ENCODE results near the gene TPST2. TPM values are rescaled to one million over a fixed set of nuclear protein-coding genes. Genes with fewer than 3 reads are reported as not detected.

The TPST2 gene
- polyA plus RNA-seq, 2 of the 4 experiments (the other 2 are of a cell fraction) = 10.3 to 10.5 TPM

GRCh38 chr22:26512149-26512793, 77.7 kb downstream of the TPST2 start, which contains the start of gene TFIP11:
Gene TFIP11 (minus strand): TSS chr22:26512473. CDS start chr22:26510272, 2,201 bp downstream.
- FAIRE-seq = no peak
- POLR2A ChIA-PET = interaction anchor here (0.8 to 1.3 kb wide), 3 partner anchors 9 to 28 kb away, joined by 3 to 8 read pairs (median 3); partner anchors contain the start of genes HPS4 and SRRD
- no peaks in the 10 kb centered on the region for H3K9me3 ChIP-seq
- CTCF ChIA-PET = interaction anchor here (1.1 kb wide), 1 partner anchor 10 kb away, joined by 4 read pairs; no protein-coding TSS in a partner anchor
- peak within 1 kb of the TSS; percentile 96 for H3K4me2 ChIP-seq
- peak; percentile 88 to 89 for DNase-seq (ENCODE audit: low read depth in 1 of 2, low spot score in 1 of 2)
- peak within 1 kb of the TSS; percentile 89 to 94 for H3K27ac ChIP-seq
- peaks cover 14% of the 10 kb centered on the region; the same call in 2 of the 3 replicates for H3K4me1 ChIP-seq
- peak; percentile 100 for ATAC-seq
- WGBS (ENCODE audit: missing lambda C conversion rate) = 3% methylated on average over 9 of the region's 40 CpGs
- peak within 1 kb of the TSS; percentile 88 for H3K4me3 ChIP-seq
- TF ChIP-seq SMC3 (IDR thresholded peaks at IDR 0.05) = no peak
- no peak for TF ChIP-seq FOXS1 (CRISPR knock-in tag; IDR thresholded peaks at IDR 0.05)
- 0 out of 3 replicates have a peak, but pooled peaks have one; percentile 40 for TF ChIP-seq BCL3 (IDR thresholded peaks at IDR 0.05)
- TF ChIP-seq MAFK (IDR thresholded peaks at IDR 0.05; ENCODE audit: partially characterized antibody) = no peak
- TF ChIP-seq HOXB5 (CRISPR knock-in tag; IDR thresholded peaks at IDR 0.05) = no peak
- TF ChIP-seq ESRRA (IDR thresholded peaks at IDR 0.05; ENCODE audit: borderline replicate concordance, low read length) = no peak
- no peak for TF ChIP-seq NFE2L2 (conservative IDR thresholded peaks at IDR 0.05; ENCODE audit: low read length)
- peak; percentile 33; the same call in 1 of the 2 replicates for TF ChIP-seq GATA3 (IDR thresholded peaks at IDR 0.05; ENCODE audit: borderline replicate concordance)
- no peak for TF ChIP-seq ELK1 (IDR thresholded peaks at IDR 0.05; ENCODE audit: low read depth, low read length)
- no peak for TF ChIP-seq RFX5 (IDR thresholded peaks at IDR 0.05)
- TF ChIP-seq CHD4 (IDR thresholded peaks at IDR 0.05; ENCODE audit: borderline replicate concordance) = no peak
- TF ChIP-seq ZNF302 (CRISPR knock-in tag; IDR thresholded peaks at IDR 0.05) = no peak
- no peak; the same call in 1 of the 2 replicates for TF ChIP-seq MYC (IDR thresholded peaks at IDR 0.05; ENCODE audit: borderline replicate concordance, low read length)
- TF ChIP-seq HOXB13 (CRISPR knock-in tag; IDR thresholded peaks at IDR 0.05; ENCODE audit: low read depth) = no peak
- no peak for TF ChIP-seq TFCP2L1 (CRISPR knock-in tag; IDR thresholded peaks at IDR 0.05)
- peak; percentile 64 for TF ChIP-seq CHD2 (IDR thresholded peaks at IDR 0.05; ENCODE audit: low read length, partially characterized antibody)
- TF ChIP-seq TP53 (CRISPR knock-in tag; IDR thresholded peaks at IDR 0.05) = no peak
- TF ChIP-seq NR3C1 (IDR thresholded peaks at IDR 0.05) = no peak
- no peak for TF ChIP-seq RCOR1 (IDR thresholded peaks at IDR 0.05; ENCODE audit: low read depth, low read length)
- peak; percentile 88 for TF ChIP-seq MAX (IDR thresholded peaks at IDR 0.05)
- no peak for TF ChIP-seq ZC3H11A (IDR thresholded peaks at IDR 0.05)
- TF ChIP-seq EHMT2 (IDR thresholded peaks at IDR 0.05; ENCODE audit: low read depth) = no peak
- TF ChIP-seq POLR2A (IDR thresholded peaks at IDR 0.05; ENCODE audit: low read length) = peak; percentile 76
- TF ChIP-seq E2F6 (IDR thresholded peaks at IDR 0.05; ENCODE audit: borderline replicate concordance, low read depth) = no peak
- no peak for TF ChIP-seq FOSL2 (IDR thresholded peaks at IDR 0.05)
- TF ChIP-seq FOSL2 (CRISPR knock-in tag; IDR thresholded peaks at IDR 0.05) = no peak
- no peak for TF ChIP-seq CBX8 (IDR thresholded peaks at IDR 0.05)
- TF ChIP-seq HEYL (CRISPR knock-in tag; IDR thresholded peaks at IDR 0.05) = no peak
- no peak for TF ChIP-seq KDM1A (IDR thresholded peaks at IDR 0.05; ENCODE audit: low read depth)
- peak; percentile 68; the same call in 1 of the 2 replicates for TF ChIP-seq PHF8 (IDR thresholded peaks at IDR 0.05; ENCODE audit: borderline replicate concordance, low read depth)
- peak; percentile 50 for TF ChIP-seq REST (IDR thresholded peaks at IDR 0.05)
- no peak for TF ChIP-seq HMGXB4 (CRISPR knock-in tag; IDR thresholded peaks at IDR 0.05; ENCODE audit: borderline replicate concordance)
